Panc1 (cell line): ENCODE results near the gene REELD1. TPM values are rescaled to one million over a fixed set of nuclear protein-coding genes. Genes with fewer than 3 reads are reported as not detected.

Source experiments
- ATAC-seq: fragments of 200-7000 bp; cut with Tn5 transposase; 2 replicates; pipeline ENCODE4 v1.9.1; 2020; ENCODE audit warnings: mild to moderate bottlenecking, moderate library complexity
- BruUV-seq: library from RNA; stranded (reverse); fragments of 400-500 nt; replicated peaks from 2 replicates; lab custom pipeline; 2021; lab: Mats Ljungman, UMichigan
- CTCF ChIA-PET: fragments of 300-600 bp; sonication (Branson Sonifier 250); formaldehyde crosslinking; loops from one replicate; lab custom pipeline; 2022; ENCODE audit warnings: antibody characterized with exemption; lab: Charles Lee
- POLR2A ChIA-PET: fragments of 300-600 bp; sonication (Branson Sonifier 250); formaldehyde crosslinking; loops from one replicate; lab custom pipeline; 2022; ENCODE audit warnings: antibody characterized with exemption; lab: Charles Lee
- DNase-seq: peaks from one replicate; pipeline ENCODE4 v3.0.0-alpha.2; 2010; ENCODE audit warnings: low read depth, low spot score
- H3K27ac ChIP-seq: 2 replicates; pipeline ENCODE4 v1.5.1; 2011; ENCODE audit warnings: mild to moderate bottlenecking, low read length, inconsistent platforms
- H3K27me3 ChIP-seq: fragments of 200-500 bp; sonication (Bioruptor generic); 2 replicates; pipeline ENCODE4 v1.6.0; 2014; ENCODE audit warnings: low read length, inconsistent platforms; ENCODE audit not compliant: control insufficient read depth, insufficient read depth
- H3K36me3 ChIP-seq: fragments of 200-500 bp; sonication (Bioruptor generic); 2 replicates; pipeline ENCODE4 v1.5.1; 2014; ENCODE audit warnings: inconsistent platforms, mild to moderate bottlenecking, low read length, moderate library complexity; ENCODE audit not compliant: control insufficient read depth, insufficient read depth
- H3K4me1 ChIP-seq: 2 replicates; pipeline ENCODE4 v1.5.1; 2011; ENCODE audit warnings: inconsistent platforms, mild to moderate bottlenecking, low read length, moderate library complexity; ENCODE audit not compliant: control insufficient read depth, insufficient read depth
- H3K4me3 ChIP-seq, 2 experiments: 2 replicates each; pipeline ENCODE4 v1.5.1; 2011 to 2012; ENCODE audit warnings: low read depth in 2 of 2, low read length in 2 of 2, mild to moderate bottlenecking in 2 of 2, inconsistent platforms in 1 of 2, moderate library complexity in 1 of 2
- H3K9me3 ChIP-seq: fragments of 200-500 bp; sonication (Bioruptor generic); 2 replicates; pipeline ENCODE4 v1.5.1; 2014; ENCODE audit warnings: low read depth, mild to moderate bottlenecking, inconsistent platforms, low read length, moderate library complexity; ENCODE audit not compliant: control insufficient read depth, insufficient read depth
- CTCF ChIP-seq: fragments of 450-650 bp; IDR thresholded peaks from 2 replicates; pipeline ENCODE4 v1.5.1; 2017; ENCODE audit warnings: mild to moderate bottlenecking
- POLR2AphosphoS5 ChIP-seq: IDR thresholded peaks from 2 replicates; pipeline ENCODE4 v1.6.1; 2012; ENCODE audit warnings: mild to moderate bottlenecking, low read depth, low read length, moderate library complexity
- REST ChIP-seq, 2 experiments: IDR thresholded peaks; 2 replicates each; pipeline ENCODE4 v1.6.1; 2011 to 2012; ENCODE audit warnings: low read depth in 2 of 2, control low read depth in 1 of 2, low read length in 1 of 2, mild to moderate bottlenecking in 1 of 2, moderate library complexity in 1 of 2; ENCODE audit not compliant: insufficient read depth in 1 of 2
- SIN3A ChIP-seq: IDR thresholded peaks from 2 replicates; pipeline ENCODE4 v1.6.1; 2012; ENCODE audit warnings: low read depth, mild to moderate bottlenecking, low read length, moderate library complexity, borderline replicate concordance; ENCODE audit not compliant: insufficient read depth
- TCF7L2 ChIP-seq: IDR thresholded peaks from 2 replicates; pipeline ENCODE4 v1.6.1; 2011; ENCODE audit warnings: mild to moderate bottlenecking, low read depth, low read length, inconsistent platforms
- in situ Hi-C: cut with HindIII; loops from 2 replicates; pipeline ENCODE4 v1.10.0; 2016; ENCODE audit warnings: low sequenced_read_pairs, low pct_unique_long_range_greater_than_20kb
- intact Hi-C: fragments of 100-400 bp; cut with micrococcal nuclease; formaldehyde crosslinking; loops from one replicate; pipeline ENCODE4 v1.10.0; 2022; ENCODE audit not compliant: unreplicated experiment
- total RNA-seq: library from RNA; stranded (reverse); gene quantifications from one replicate; pipeline ENCODE4 v1.2.1, GENCODE V29; 2021; ENCODE audit not compliant: unreplicated experiment

The REELD1 gene
- total RNA-seq, 1 experiment from 2014 or later: not detected

GRCh38 chr4:146237092-146237491 lies 22.8 kb downstream of the REELD1 start:
- Histone ChIP-seq H3K4me1 (no peaks in the 10 kb centered on the region), H3K9me3 (no peaks in the 10 kb centered on the region), H3K36me3 (no peaks in the 10 kb centered on the region), H3K4me3 (no peak overlapping the region), H3K27me3 (no peaks in the 10 kb centered on the region), H3K27ac (no peak overlapping the region)
- intact Hi-C loops (no loop called here), in situ Hi-C loops (no loop called here)
- TF ChIP-seq REST (IDR thresholded peaks at IDR 0.05; ENCODE audit: insufficient read depth in 1 of 2, low read depth in 2 of 2, low read length in 1 of 2) (no peak), CTCF (no peak), POLR2AphosphoS5 (no peak), TCF7L2 (no peak), SIN3A (no peak)
- POLR2A ChIA-PET: no interaction called here
- no peak for ATAC-seq
- no TSS peak for BruUV-seq
- CTCF ChIA-PET: no interaction called here
- DNase-seq: no peak

GRCh38 chr4:146238107-146238506 lies 23.8 kb downstream of the REELD1 start:
- H3K4me1 ChIP-seq: no peaks in the 10 kb centered on the region
- ChIA-PET CTCF (no interaction called here), POLR2A (no interaction called here)
- no peak for ATAC-seq
- no peaks in the 10 kb centered on the region for H3K36me3 ChIP-seq
- no peak for DNase-seq
- no peaks in the 10 kb centered on the region for H3K9me3 ChIP-seq
- H3K4me3 ChIP-seq: no peak overlapping the region
- in situ Hi-C loops (no loop called here), intact Hi-C loops (no loop called here)
- no peak overlapping the region for H3K27ac ChIP-seq
- no peaks in the 10 kb centered on the region for H3K27me3 ChIP-seq
- no TSS peak for BruUV-seq
- TF ChIP-seq TCF7L2: no peak
- no peak for TF ChIP-seq REST (IDR thresholded peaks at IDR 0.05; ENCODE audit: insufficient read depth in 1 of 2, low read depth in 2 of 2, low read length in 1 of 2)
- TF ChIP-seq POLR2AphosphoS5: no peak
- no peak for TF ChIP-seq SIN3A
- no peak for TF ChIP-seq CTCF
